Stimulated activated CD4-positive, alpha-beta T cell treated with anti-CD3 and anti-CD28 coated beads, Interleukin-1b, Interleukin-23, amount 100 ng/mL, for 48 hours (primary cell): ENCODE measurements around the gene ZFAND6.
"Not testable (repeated sequence)": the region's sequence is repeated elsewhere in the genome, so short reads cannot be mapped to it uniquely, and the experiment has no call there.

Experiments used
- DNase-seq: peaks from one replicate; pipeline ENCODE4 v3.0.0-alpha.2; 2020

The ZFAND6 gene

GRCh38 chr15:80152180-80152895 is 92.9 kb downstream of the ZFAND6 start:
- peak; percentile 96 for DNase-seq

GRCh38 chr15:80152896-80153876 is 93.7 kb downstream of the ZFAND6 start, which contains the start of gene FAH:
Gene FAH, plus strand, starts transcription at chr15:80152999. Its CDS starts 56 bp downstream, at chr15:80153055.
- peak; percentile 46 for DNase-seq

GRCh38 chr15:80153900-80154299 is 94.4 kb downstream of the ZFAND6 start:
- no peak for DNase-seq

- DNase-seq: no peak
Observed at GRCh38 chr15:80154336-80154735, 94.9 kb downstream of the ZFAND6 start.

GRCh38 chr15:80155001-80155377 is 95.5 kb downstream of the ZFAND6 start:
- no peak for DNase-seq

DNA sequence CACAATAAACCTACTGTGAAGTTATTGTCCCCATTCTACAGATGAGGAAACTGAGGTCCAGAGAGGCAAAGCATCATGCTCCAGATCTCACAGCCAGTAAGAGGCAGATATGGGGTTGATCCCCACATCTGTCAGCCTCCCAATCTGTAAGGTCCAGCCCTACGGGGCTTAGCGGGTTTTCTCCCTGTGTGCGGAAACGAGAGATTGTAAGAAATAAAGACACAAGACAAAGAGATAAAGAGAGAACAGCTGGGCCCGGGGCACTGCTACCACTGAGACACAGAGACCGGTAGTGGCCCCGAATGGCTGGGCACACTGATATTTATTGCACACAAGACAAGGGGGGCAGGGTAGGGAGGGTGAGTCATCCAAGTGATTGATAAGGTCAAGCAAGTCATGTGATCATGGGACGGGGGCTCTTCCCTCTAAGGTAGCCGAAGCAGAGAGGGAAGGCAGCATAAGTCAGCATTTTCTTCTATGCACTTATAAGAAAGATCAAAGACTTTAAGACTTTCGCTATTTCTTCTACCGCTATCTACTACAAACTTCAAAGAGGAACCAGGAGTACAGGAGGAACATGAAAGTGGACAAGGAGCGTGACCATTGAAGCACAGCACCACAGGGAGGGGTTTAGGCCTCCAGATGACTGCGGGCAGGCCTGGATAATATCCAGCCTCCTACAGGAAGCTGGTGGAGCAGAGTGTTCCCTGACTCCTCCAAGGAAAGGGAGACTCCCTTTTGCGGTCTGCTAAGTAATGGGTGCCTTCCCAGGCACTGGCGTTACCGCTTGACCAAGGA is 96.1 kb downstream of the ZFAND6 start:
- not testable (repeated sequence) for DNase-seq

GRCh38 chr15:80156176-80156720 is 96.8 kb downstream of the ZFAND6 start:
- DNase-seq: no peak

DNA sequence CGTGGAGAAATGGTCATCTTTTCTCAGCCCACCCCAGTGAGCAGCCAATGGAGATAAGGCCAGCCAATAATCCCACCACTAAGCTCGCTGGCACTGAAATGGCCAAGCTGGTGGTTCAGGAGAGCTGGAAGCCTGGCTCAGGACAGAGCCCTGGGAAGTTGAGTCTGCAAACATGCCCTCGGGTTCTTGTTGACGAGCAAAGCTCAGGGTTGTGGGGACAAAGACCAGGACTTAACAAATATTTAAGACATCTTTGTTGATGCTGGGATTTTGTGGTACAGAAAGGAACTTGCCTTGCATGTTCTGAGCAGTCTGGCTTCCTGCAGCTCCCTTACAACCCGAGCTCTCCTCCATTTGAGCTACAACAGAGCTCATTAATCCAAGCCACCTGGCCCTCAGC is 97.7 kb downstream of the ZFAND6 start:
- no peak for DNase-seq

- no peak for DNase-seq
Observed at GRCh38 chr15:80159301-80159700, 99.8 kb downstream of the ZFAND6 start.

DNA sequence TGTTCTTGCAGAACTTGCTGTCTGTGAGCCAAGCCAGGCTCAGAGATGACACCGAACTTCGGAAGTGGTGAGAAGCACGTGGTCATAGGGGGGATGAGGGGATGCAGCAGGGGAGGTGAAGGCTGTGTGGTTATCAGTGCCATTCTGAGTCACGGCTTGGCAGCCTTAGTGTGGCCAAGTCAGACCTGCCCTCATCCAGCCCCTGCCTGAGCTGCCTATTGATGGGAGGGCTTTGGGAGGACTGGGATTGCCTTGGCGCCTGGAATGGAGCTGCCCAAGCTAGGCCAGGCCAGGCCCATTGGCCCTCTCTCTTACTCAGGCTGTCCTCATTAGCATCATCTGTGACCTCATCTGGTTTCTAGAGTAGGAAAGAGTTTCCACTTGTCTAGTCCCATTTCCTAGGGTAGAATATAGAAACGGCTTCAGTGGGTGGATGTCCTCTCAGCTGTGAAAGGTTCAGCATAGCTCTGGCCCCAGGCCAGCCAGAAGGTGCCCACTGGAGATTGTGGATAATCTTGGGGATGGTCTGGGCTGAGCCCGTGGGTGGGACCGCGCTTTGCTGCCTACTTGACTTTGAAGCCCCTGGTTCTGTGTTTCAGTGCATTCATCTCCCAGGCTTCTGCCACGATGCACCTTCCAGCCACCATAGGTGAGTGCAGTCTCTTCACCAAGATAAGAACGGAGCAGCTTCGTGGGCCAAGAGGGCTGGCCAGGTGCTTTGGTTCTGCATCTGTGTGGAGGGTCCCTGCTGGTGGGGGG is 100.5 kb downstream of the ZFAND6 start:
- DNase-seq: no peak

DNA sequence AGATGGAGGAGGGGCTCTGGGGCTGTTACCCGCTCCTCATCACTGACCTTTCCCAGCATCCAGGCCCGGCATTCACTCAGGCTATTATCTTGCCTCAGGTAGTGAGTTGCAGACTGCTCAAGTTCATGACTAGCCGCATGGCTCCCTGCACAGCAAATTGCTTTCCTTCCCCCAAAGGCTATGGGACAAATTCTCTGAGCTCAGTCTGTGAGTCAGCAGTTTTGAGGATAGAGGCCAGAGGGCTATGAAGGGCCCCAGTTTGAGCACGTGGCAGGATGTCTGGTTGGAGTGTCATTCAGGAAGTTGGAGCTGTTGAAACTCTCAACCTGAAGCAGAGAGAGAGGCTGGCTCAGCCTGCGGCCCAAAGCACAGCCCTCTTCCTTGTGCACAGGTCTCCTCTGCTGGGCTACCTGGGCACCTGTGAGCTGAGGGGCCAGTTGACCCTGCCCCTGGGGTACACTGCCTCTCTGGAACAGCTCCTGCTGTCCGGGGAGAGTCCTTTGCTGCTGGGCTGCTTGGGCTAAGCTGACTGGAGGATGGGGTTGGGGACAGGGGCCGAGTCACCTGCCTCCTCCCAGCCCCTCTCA is 101.2 kb downstream of the ZFAND6 start:
- DNase-seq: peak; percentile 60

- DNase-seq: no peak
Observed at GRCh38 chr15:80161468-80162016, 102.1 kb downstream of the ZFAND6 start.

DNA sequence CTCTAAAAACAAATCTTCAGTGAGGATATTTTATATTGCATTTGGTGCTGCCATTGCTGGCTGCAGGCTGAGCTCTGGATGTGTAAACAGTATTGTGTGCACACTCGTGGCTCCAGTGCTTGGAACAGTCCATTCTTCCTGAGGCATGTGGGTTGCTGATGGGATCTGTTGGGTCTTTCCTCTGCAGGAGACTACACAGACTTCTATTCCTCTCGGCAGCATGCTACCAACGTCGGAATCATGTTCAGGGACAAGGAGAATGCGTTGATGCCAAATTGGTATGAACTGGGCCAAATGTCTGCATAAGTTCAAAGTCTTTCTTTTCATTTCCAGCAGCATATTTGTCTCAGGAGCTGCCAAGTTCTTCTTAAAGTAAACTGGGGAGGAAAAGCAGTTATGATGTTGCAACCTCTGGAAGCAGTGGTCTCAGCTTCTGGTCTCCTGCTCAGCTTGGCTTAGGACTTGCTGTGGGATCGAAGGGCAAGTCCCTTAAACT is 102.6 kb downstream of the ZFAND6 start:
- DNase-seq: no peak

DNA sequence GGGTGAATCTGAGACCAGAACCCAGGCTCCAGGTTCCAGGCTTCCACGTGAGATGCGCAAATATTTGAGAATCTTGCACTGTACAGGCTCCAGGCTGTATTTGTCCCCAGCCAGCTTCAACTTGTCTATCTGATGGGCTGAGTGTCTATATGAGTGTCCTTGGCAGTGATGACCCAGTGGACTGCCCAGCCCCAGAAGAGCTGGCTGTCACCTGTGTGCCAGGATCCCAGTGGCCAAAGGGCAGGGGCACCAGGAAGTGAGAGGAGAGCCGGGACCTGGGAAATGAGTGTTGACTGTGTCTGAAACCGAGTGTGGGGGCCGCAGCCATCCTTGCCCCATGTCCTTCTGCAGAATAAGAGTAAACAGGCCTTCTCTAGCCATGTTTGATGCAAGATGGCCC is 103.7 kb downstream of the ZFAND6 start:
- no peak for DNase-seq

- no peak for DNase-seq
Observed at GRCh38 chr15:80163897-80164296, 104.4 kb downstream of the ZFAND6 start.

GRCh38 chr15:80167936-80168335 is 108.5 kb downstream of the ZFAND6 start:
- DNase-seq: no peak

DNA sequence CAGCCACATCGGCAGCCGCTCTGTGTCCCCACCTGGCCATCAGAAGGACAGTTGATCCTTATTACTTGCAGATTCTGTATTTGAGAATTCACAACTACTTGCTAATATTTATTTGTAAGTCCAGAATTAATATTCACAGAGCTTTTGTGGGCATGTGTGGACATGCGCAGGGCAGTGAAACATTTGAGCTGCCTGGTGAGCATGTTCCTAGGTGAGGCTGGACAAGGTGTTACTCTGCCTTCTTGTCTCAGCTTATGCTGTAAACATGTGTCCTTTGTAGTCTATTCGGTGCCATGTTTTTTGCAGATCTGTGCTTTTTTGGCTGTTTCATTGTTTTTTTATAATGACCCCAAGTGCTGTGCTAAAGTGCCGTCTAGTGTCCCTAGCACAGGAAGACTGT is 108.9 kb downstream of the ZFAND6 start:
- no peak for DNase-seq

DNA sequence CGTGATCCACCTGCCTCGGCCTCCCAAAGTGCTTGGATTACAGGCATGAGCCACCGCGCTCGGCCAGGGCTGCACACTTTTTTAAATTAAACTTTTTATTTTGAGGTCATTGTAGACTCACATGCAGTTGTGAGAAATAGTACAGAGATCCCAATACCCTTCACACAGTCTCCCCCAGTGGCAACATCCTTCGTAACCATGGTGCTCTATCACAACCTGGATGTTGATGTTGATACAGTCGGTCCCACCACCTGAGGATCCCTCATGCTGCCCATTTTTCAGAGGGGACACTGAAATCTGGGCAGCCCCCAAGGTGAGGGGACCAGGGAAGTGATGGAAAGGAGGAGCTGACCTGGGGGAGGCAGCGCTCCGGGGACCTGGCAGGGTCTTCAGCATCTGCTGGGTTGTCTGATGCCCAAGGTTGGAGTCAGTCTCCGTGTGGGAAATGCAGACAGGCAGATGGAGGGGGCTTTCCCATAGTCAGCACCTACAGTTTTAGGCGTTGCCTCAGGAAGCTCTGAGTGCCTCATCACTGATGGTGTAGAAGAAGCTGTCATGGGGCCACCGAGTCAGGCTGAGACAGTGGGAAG is 110.4 kb downstream of the ZFAND6 start:
- DNase-seq: no peak

- DNase-seq: no peak
Observed at GRCh38 chr15:80170596-80170995, 111.1 kb downstream of the ZFAND6 start.

DNA sequence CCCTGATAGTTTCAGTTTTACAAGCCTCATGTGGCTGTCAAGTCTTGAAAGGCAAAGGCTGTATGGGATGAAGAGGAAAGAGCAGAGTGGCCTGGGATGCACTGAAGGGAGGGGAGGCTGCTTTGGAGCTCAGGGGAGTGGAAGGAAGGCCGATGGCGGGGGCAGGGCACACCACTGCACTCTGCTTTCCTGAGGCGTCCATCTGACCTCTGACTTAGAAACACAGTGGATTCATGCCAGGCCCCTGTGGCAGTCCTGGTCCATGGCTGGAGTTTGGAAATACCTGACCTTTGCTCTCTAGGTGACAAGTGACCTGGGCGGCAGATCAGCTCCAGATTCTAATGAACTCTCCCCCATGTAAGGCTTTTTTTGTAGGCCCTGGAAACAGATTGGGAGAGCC is 112.3 kb downstream of the ZFAND6 start:
- no peak for DNase-seq

DNA sequence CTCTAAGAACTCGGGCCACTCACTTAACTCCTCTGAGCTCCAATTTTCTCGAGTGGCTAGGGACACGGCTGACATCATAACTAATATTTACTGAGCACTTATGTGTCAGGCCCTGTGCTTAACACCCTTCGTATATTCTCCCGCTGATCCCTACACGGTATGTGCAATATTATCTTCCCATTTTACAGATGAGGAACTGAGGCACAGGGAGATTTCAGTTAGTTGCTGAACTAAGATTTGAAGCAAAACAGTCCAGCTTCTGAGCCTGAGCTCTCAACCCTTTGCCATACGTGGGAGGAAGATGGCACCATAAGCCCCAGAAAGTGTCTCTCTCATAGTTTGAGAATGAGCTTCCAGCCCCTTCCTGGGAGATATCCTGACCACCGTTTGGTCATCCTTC is 112.9 kb downstream of the ZFAND6 start:
- no peak for DNase-seq
